SK-N-SH treated with all-trans-retinoic acid at 6 μM for 48 hours (cell line): ENCODE data around the gene EGR1.
A peak's percentile ranks its signal among the peaks of the same experiment; 100 is the strongest.

Experiments
- ATAC-seq: fragments of 200-7000 bp; cut with Tn5 transposase; 3 replicates; pipeline ENCODE4 v1.9.1; 2020; ENCODE audit warnings: mild to moderate bottlenecking, moderate library complexity
- ARNTL ChIP-seq: fragments of 450-650 bp; formaldehyde crosslinking; IDR thresholded peaks from 2 replicates; pipeline ENCODE4 v1.5.0; 2020; ENCODE audit warnings: low read depth, mild to moderate bottlenecking, moderate library complexity, borderline replicate concordance
- BACH2 ChIP-seq: fragments of 250-450 bp; sonication (Bioruptor Pico); IDR thresholded peaks from 2 replicates; pipeline ENCODE4 v1.9.0; 2021; ENCODE audit warnings: mild to moderate bottlenecking, borderline replicate concordance
- CREB5 ChIP-seq: fragments of 250-450 bp; sonication (Bioruptor Pico); IDR thresholded peaks from 2 replicates; pipeline ENCODE4 v1.5.1; 2020; ENCODE audit warnings: low read depth, mild to moderate bottlenecking, moderate library complexity
- CSDC2 ChIP-seq: fragments of 250-450 bp; sonication (Bioruptor Pico); IDR thresholded peaks from 2 replicates; pipeline ENCODE4 v1.5.0; 2020; ENCODE audit warnings: mild to moderate bottlenecking, moderate library complexity
- CSRNP3 ChIP-seq: fragments of 250-450 bp; sonication (Bioruptor Pico); IDR thresholded peaks from 2 replicates; pipeline ENCODE4 v1.5.1; 2021; ENCODE audit warnings: mild to moderate bottlenecking, moderate library complexity
- ESRRG ChIP-seq: fragments of 250-450 bp; sonication (Bioruptor Pico); IDR thresholded peaks from 2 replicates; pipeline ENCODE4 v1.6.1; 2021; ENCODE audit warnings: mild to moderate bottlenecking
- GLIS3 ChIP-seq: fragments of 250-450 bp; sonication (Bioruptor Pico); IDR thresholded peaks from 2 replicates; pipeline ENCODE4 v1.5.0; 2020; ENCODE audit warnings: mild to moderate bottlenecking, moderate library complexity
- ISL1 ChIP-seq: fragments of 250-450 bp; sonication (Bioruptor Pico); IDR thresholded peaks from 2 replicates; pipeline ENCODE4 v2.1.2; 2022; ENCODE audit warnings: mild to moderate bottlenecking, moderate library complexity
- OSR1 ChIP-seq: fragments of 250-450 bp; sonication (Bioruptor Pico); IDR thresholded peaks from 2 replicates; pipeline ENCODE4 v1.8.0; 2022; ENCODE audit warnings: moderate library complexity, mild to moderate bottlenecking, inconsistent platforms
- PATZ1 ChIP-seq: fragments of 250-450 bp; sonication (Bioruptor Pico); IDR thresholded peaks from 2 replicates; pipeline ENCODE4 v1.8.0; 2020; ENCODE audit warnings: mild to moderate bottlenecking, moderate library complexity, borderline replicate concordance
- POU6F1 ChIP-seq: fragments of 250-450 bp; sonication (Bioruptor Pico); IDR thresholded peaks from 2 replicates; pipeline ENCODE4 v1.8.0; 2021; ENCODE audit warnings: low read depth, mild to moderate bottlenecking, moderate library complexity, borderline replicate concordance
- PPARA ChIP-seq: fragments of 250-450 bp; sonication (Bioruptor Pico); IDR thresholded peaks from 2 replicates; pipeline ENCODE4 v1.5.0; 2020; ENCODE audit warnings: mild to moderate bottlenecking, borderline replicate concordance
- RARB ChIP-seq: fragments of 250-450 bp; sonication (Bioruptor Pico); IDR thresholded peaks from 2 replicates; pipeline ENCODE4 v1.8.0; 2021; ENCODE audit warnings: mild to moderate bottlenecking, moderate library complexity
- SNAI2 ChIP-seq: fragments of 250-450 bp; sonication (Bioruptor Pico); IDR thresholded peaks from 2 replicates; pipeline ENCODE4 v1.5.0; 2020; ENCODE audit warnings: mild to moderate bottlenecking, moderate library complexity
- TCF4 ChIP-seq: fragments of 250-450 bp; sonication (Bioruptor Pico); IDR thresholded peaks from 2 replicates; pipeline ENCODE4 v1.8.0; 2021; ENCODE audit warnings: mild to moderate bottlenecking, moderate library complexity, borderline replicate concordance
- TOX ChIP-seq: fragments of 250-450 bp; sonication (Bioruptor Pico); IDR thresholded peaks from 2 replicates; pipeline ENCODE4 v1.8.0; 2021; ENCODE audit warnings: mild to moderate bottlenecking, moderate library complexity, borderline replicate concordance
- TSHZ2 ChIP-seq: fragments of 250-450 bp; sonication (Bioruptor Pico); IDR thresholded peaks from 2 replicates; pipeline ENCODE4 v1.5.0; 2020; ENCODE audit warnings: mild to moderate bottlenecking, moderate library complexity
- ZC3H10 ChIP-seq: fragments of 250-450 bp; sonication (Bioruptor Pico); IDR thresholded peaks from 2 replicates; pipeline ENCODE4 v1.5.1; 2021; ENCODE audit warnings: mild to moderate bottlenecking, moderate library complexity
- ZFP3 ChIP-seq: fragments of 250-450 bp; sonication (Bioruptor Pico); IDR thresholded peaks from 2 replicates; pipeline ENCODE4 v1.5.0; 2020; ENCODE audit warnings: mild to moderate bottlenecking, moderate library complexity
- ZFP30 ChIP-seq: fragments of 450-650 bp; formaldehyde crosslinking; IDR thresholded peaks from 2 replicates; pipeline ENCODE4 v1.5.0; 2022; ENCODE audit warnings: mild to moderate bottlenecking, moderate library complexity
- ZNF565 ChIP-seq: fragments of 450-650 bp; formaldehyde crosslinking; conservative IDR thresholded peaks from 2 replicates; pipeline ENCODE4 v1.5.0; 2020; ENCODE audit warnings: low read depth, mild to moderate bottlenecking, moderate library complexity
- ZNF70 ChIP-seq: fragments of 450-650 bp; formaldehyde crosslinking; IDR thresholded peaks from 2 replicates; pipeline ENCODE4 v1.5.0; 2020; ENCODE audit warnings: mild to moderate bottlenecking, moderate library complexity
- ZNF8 ChIP-seq: fragments of 450-650 bp; formaldehyde crosslinking; IDR thresholded peaks from 2 replicates; pipeline ENCODE4 v1.5.0; 2020; ENCODE audit warnings: mild to moderate bottlenecking, moderate library complexity

EGR1 gene

GRCh38 chr5:138468133-138468965 is 3.1 kb downstream of the EGR1 start (continued):
- TF ChIP-seq SNAI2 (CRISPR knock-in tag) = 0 out of 2 replicates have a peak, but pooled peaks have one; percentile 8
- peak; percentile 7; the same call in 1 of the 2 replicates for TF ChIP-seq TOX (CRISPR knock-in tag)

GRCh38 chr5:138468966-138469539 is 3.8 kb downstream of the EGR1 start:
- 0 out of 2 replicates have a peak, but pooled peaks have one; percentile 1 for TF ChIP-seq ZFP30 (CRISPR knock-in tag)
- peak; percentile 68 for TF ChIP-seq CREB5 (CRISPR knock-in tag)
- no peak for TF ChIP-seq BACH2 (CRISPR knock-in tag)
- TF ChIP-seq, all 23 proteins: peak for 2
- no peak for ATAC-seq

- TF ChIP-seq CSDC2 (peak; percentile 92), TSHZ2 (CRISPR knock-in tag) (peak; percentile 34; the same call in 1 of the 2 replicates), ZNF565 (CRISPR knock-in tag) (peak; percentile 76), CREB5 (CRISPR knock-in tag) (peak; percentile 99), TCF4 (CRISPR knock-in tag) (peak; percentile 48; the same call in 1 of the 2 replicates), PATZ1 (CRISPR knock-in tag) (peak; percentile 94), POU6F1 (CRISPR knock-in tag) (no peak; the same call in 1 of the 2 replicates), RARB (peak; percentile 98), GLIS3 (CRISPR knock-in tag) (peak; percentile 93), CSRNP3 (CRISPR knock-in tag) (peak; percentile 91), ESRRG (CRISPR knock-in tag) (peak; percentile 97), BACH2 (CRISPR knock-in tag) (no peak), ZNF70 (peak; percentile 43), PPARA (CRISPR knock-in tag) (peak; percentile 22; the same call in 1 of the 2 replicates), ARNTL (CRISPR knock-in tag) (peak; percentile 52), SNAI2 (CRISPR knock-in tag) (peak; percentile 48; the same call in 1 of the 2 replicates), ZC3H10 (CRISPR knock-in tag) (peak; percentile 95), ZFP30 (CRISPR knock-in tag) (peak; percentile 54), TOX (CRISPR knock-in tag) (peak; percentile 98; the same call in 1 of the 2 replicates), ZFP3 (CRISPR knock-in tag) (peak; percentile 52), OSR1 (no peak), ISL1 (CRISPR knock-in tag) (no peak), ZNF8 (CRISPR knock-in tag) (peak; percentile 79)
- ATAC-seq = peak; percentile 22
Observed at GRCh38 chr5:138469540-138470321, 4.5 kb downstream of the EGR1 start.
